ENCODE measurements around the gene LANCL3. TPM values are rescaled to one million over a fixed set of nuclear protein-coding genes. Genes with fewer than 3 reads are reported as not detected.

The LANCL3 gene
- total RNA-seq, 1 experiment from 2014 or later, result 0.26 TPM

- no peaks in the 10 kb centered on the region for H3K36me3 Mint-ChIP-seq (ENCODE audit: insufficient read depth in 1 of 3, low read depth in 3 of 3)
- no peaks in the 10 kb centered on the region for H3K79me1 ChIP-seq (ENCODE audit: insufficient read depth, low read depth, low read length, poor library complexity, severe bottlenecking)
- H3K27me3 ChIP-seq (ENCODE audit: insufficient read depth, low read length), result no peaks in the 10 kb centered on the region
- no peak overlapping the region for H3K4ac ChIP-seq (ENCODE audit: low read depth, low read length)
- H2BK120ac ChIP-seq (ENCODE audit: low read depth, low read length, poor library complexity, severe bottlenecking), result no peak overlapping the region
- H3K4me2 ChIP-seq (ENCODE audit: insufficient read depth, insufficient read length, low read length), result no peak overlapping the region
- no CpG with 5 or more reads among the region's 2 CpGs for WGBS (ENCODE audit: extremely low coverage, insufficient read length, low lambda C conversion rate)
- H3K18ac ChIP-seq (ENCODE audit: insufficient read length, low read depth, low read length), result no peak overlapping the region
- H3K27ac ChIP-seq (ENCODE audit: insufficient read length, low read depth, low read length), result no peak overlapping the region
- H2BK15ac ChIP-seq (ENCODE audit: low read depth, low read length), result no peak overlapping the region
- H3K4me3 Mint-ChIP-seq, result no peak overlapping the region
- H2AFZ ChIP-seq (ENCODE audit: low read length), result no peak overlapping the region
- H3K14ac ChIP-seq (ENCODE audit: insufficient read depth, low read length), result no peak overlapping the region
- H2BK5ac ChIP-seq (ENCODE audit: insufficient read length, low read length), result no peak overlapping the region
- H4K20me1 ChIP-seq (ENCODE audit: control insufficient read depth, insufficient read depth, insufficient read length), result no peaks in the 10 kb centered on the region
- H3K23ac ChIP-seq (ENCODE audit: insufficient read length, low read depth, low read length), result no peak overlapping the region
- H3K23me2 ChIP-seq (ENCODE audit: insufficient read length, low read depth, low read length, poor library complexity, severe bottlenecking), result no peaks in the 10 kb centered on the region
- peaks cover 46 to 52% of the 10 kb centered on the region in 2 experiments for H3K9me3 Mint-ChIP-seq
- H3K79me2 ChIP-seq (ENCODE audit: insufficient read depth, low read length), result no peaks in the 10 kb centered on the region
- H3K27ac Mint-ChIP-seq, result no peak overlapping the region; a peak in 1 of 7 replicates
- no peak for DNase-seq
- no peaks in the 10 kb centered on the region; the same call in 1 of the 2 replicates for H3K27me3 Mint-ChIP-seq (ENCODE audit: low read depth)
- no peak overlapping the region for H2BK12ac ChIP-seq (ENCODE audit: insufficient read length, low read depth, low read length)
- H3T11ph ChIP-seq (ENCODE audit: low read length), result no peak overlapping the region
- no peaks in the 10 kb centered on the region for H3K4me1 ChIP-seq (ENCODE audit: insufficient read depth, low read length)
- H2AK5ac ChIP-seq (ENCODE audit: insufficient read length, low read length), result no peak overlapping the region
- H2BK20ac ChIP-seq (ENCODE audit: low read depth, low read length, poor library complexity, severe bottlenecking), result no peak overlapping the region
- H3K56ac ChIP-seq (ENCODE audit: insufficient read length, low read depth, low read length), result no peak overlapping the region
- no peaks in the 10 kb centered on the region for H3K4me1 Mint-ChIP-seq
- no peak overlapping the region for H4K5ac ChIP-seq (ENCODE audit: insufficient read length, low read depth, low read length)
- no peaks in the 10 kb centered on the region for H3K9me3 ChIP-seq (ENCODE audit: control insufficient read depth, low read depth, low read length)
- no peak overlapping the region for H4K91ac ChIP-seq (ENCODE audit: insufficient read length, low read depth, low read length)
- H4K8ac ChIP-seq (replicated peaks; ENCODE audit: insufficient read length, low read depth, low read length), result no peak overlapping the region
- no peak overlapping the region for H3K9ac ChIP-seq (ENCODE audit: extremely low read depth, insufficient read length, low read length)
- TF ChIP-seq CTCF (conservative IDR thresholded peaks at IDR 0.05), result no peak
These were observed 143.0 kb downstream of the LANCL3 start for GRCh38 chrX:37714479-37714878.
